ENCODE results near the gene IGFL1.

GRCh38 chr19:46191356-46191755, 38.2 kb upstream of the IGFL1 start:
- TF ChIP-seq POLR2A (IDR thresholded peaks at IDR 0.05; ENCODE audit: borderline replicate concordance, extremely low read depth, insufficient read depth, insufficient read length) (no peak), ZFX (IDR thresholded peaks at IDR 0.05) (no peak), ZNF274 (IDR thresholded peaks at IDR 0.05; ENCODE audit: low read depth, low read length) (no peak), EZH2phosphoT487 (IDR thresholded peaks at IDR 0.05; ENCODE audit: borderline replicate concordance) (no peak), ATF3 (IDR thresholded peaks at IDR 0.05) (no peak), POLR2AphosphoS5 (IDR thresholded peaks at IDR 0.05; ENCODE audit: low read depth, low read length) (no peak), RAD21 (IDR thresholded peaks at IDR 0.05; ENCODE audit: low read depth) (no peak), MAX (IDR thresholded peaks at IDR 0.05) (no peak), YY1 (IDR thresholded peaks at IDR 0.05; ENCODE audit: extremely low read depth, insufficient replicate concordance, low read depth, low read length) (no peak), SIN3A (IDR thresholded peaks at IDR 0.05; ENCODE audit: low read depth) (no peak)
- TF ChIP-seq, protein P1, sequence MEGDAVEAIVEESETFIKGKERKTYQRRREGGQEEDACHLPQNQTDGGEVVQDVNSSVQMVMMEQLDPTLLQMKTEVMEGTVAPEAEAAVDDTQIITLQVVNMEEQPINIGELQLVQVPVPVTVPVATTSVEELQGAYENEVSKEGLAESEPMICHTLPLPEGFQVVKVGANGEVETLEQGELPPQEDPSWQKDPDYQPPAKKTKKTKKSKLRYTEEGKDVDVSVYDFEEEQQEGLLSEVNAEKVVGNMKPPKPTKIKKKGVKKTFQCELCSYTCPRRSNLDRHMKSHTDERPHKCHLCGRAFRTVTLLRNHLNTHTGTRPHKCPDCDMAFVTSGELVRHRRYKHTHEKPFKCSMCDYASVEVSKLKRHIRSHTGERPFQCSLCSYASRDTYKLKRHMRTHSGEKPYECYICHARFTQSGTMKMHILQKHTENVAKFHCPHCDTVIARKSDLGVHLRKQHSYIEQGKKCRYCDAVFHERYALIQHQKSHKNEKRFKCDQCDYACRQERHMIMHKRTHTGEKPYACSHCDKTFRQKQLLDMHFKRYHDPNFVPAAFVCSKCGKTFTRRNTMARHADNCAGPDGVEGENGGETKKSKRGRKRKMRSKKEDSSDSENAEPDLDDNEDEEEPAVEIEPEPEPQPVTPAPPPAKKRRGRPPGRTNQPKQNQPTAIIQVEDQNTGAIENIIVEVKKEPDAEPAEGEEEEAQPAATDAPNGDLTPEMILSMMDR (IDR thresholded peaks at IDR 0.05 in 2 of 3, conservative IDR thresholded peaks at IDR 0.05 in 1 of 3; ENCODE audit: borderline replicate concordance in 1 of 3, insufficient read depth in 1 of 3, low read depth in 2 of 3, low read length in 2 of 3): no peak
- TF ChIP-seq, protein P2, sequence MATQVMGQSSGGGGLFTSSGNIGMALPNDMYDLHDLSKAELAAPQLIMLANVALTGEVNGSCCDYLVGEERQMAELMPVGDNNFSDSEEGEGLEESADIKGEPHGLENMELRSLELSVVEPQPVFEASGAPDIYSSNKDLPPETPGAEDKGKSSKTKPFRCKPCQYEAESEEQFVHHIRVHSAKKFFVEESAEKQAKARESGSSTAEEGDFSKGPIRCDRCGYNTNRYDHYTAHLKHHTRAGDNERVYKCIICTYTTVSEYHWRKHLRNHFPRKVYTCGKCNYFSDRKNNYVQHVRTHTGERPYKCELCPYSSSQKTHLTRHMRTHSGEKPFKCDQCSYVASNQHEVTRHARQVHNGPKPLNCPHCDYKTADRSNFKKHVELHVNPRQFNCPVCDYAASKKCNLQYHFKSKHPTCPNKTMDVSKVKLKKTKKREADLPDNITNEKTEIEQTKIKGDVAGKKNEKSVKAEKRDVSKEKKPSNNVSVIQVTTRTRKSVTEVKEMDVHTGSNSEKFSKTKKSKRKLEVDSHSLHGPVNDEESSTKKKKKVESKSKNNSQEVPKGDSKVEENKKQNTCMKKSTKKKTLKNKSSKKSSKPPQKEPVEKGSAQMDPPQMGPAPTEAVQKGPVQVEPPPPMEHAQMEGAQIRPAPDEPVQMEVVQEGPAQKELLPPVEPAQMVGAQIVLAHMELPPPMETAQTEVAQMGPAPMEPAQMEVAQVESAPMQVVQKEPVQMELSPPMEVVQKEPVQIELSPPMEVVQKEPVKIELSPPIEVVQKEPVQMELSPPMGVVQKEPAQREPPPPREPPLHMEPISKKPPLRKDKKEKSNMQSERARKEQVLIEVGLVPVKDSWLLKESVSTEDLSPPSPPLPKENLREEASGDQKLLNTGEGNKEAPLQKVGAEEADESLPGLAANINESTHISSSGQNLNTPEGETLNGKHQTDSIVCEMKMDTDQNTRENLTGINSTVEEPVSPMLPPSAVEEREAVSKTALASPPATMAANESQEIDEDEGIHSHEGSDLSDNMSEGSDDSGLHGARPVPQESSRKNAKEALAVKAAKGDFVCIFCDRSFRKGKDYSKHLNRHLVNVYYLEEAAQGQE (IDR thresholded peaks at IDR 0.05; ENCODE audit: low read depth): no peak
